ENCODE measurements around the gene TTYH3. TPM values are rescaled to one million over a fixed set of nuclear protein-coding genes. Genes with fewer than 3 reads are reported as not detected.
A peak's percentile ranks its signal among the peaks of the same experiment; 100 is the strongest.

The TTYH3 gene
- total RNA-seq, 1 experiment from 2014 or later = 20.9 TPM

DNA sequence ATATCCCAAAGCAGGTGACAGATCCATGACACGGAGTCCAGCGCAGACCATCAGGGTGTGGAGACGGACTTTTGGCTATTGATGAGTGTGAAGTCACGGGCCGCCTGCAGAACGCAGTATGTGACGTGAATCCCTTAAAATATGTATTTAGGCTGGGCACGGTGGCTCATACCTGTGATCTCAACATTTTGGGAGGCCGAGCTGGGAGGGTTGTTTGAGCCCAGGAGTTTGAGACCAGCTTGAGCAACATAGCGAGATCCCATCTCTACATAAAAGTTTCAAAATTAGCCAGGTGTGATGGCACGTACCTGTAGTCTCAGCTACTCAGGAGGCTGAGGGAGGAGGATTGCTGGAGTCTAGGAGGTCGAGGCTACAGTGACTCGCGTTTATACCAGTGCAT lies 54.3 kb downstream of the TTYH3 start:
- Mint-ChIP-seq H3K36me3 (ENCODE audit: insufficient read depth, unreplicated experiment) (no peaks in the 10 kb centered on the region), H3K27ac (ENCODE audit: low read depth, unreplicated experiment) (no peak overlapping the region), H3K4me1 (ENCODE audit: insufficient read depth, unreplicated experiment) (peaks cover 5% of the 10 kb centered on the region), H3K27me3 (ENCODE audit: insufficient read depth, unreplicated experiment) (peaks cover 32% of the 10 kb centered on the region), H3K9me3 (ENCODE audit: unreplicated experiment) (no peaks in the 10 kb centered on the region), H3K4me3 (ENCODE audit: unreplicated experiment) (no peak overlapping the region)
- ChIA-PET POLR2A (no interaction called here), CTCF (interaction anchor here (0.6 kb wide), 1 partner anchor 327 kb away, joined by 4 read pairs; no protein-coding TSS in a partner anchor)
- no peak for DNase-seq (ENCODE audit: unreplicated experiment)
- TF ChIP-seq, protein P1, sequence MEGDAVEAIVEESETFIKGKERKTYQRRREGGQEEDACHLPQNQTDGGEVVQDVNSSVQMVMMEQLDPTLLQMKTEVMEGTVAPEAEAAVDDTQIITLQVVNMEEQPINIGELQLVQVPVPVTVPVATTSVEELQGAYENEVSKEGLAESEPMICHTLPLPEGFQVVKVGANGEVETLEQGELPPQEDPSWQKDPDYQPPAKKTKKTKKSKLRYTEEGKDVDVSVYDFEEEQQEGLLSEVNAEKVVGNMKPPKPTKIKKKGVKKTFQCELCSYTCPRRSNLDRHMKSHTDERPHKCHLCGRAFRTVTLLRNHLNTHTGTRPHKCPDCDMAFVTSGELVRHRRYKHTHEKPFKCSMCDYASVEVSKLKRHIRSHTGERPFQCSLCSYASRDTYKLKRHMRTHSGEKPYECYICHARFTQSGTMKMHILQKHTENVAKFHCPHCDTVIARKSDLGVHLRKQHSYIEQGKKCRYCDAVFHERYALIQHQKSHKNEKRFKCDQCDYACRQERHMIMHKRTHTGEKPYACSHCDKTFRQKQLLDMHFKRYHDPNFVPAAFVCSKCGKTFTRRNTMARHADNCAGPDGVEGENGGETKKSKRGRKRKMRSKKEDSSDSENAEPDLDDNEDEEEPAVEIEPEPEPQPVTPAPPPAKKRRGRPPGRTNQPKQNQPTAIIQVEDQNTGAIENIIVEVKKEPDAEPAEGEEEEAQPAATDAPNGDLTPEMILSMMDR (IDR thresholded peaks at IDR 0.05; ENCODE audit: unreplicated experiment) = no peak
- intact Hi-C loops (cut with micrococcal nuclease) = no loop called here
- no TSS peak for BruUV-seq (replicated peaks)

DNA sequence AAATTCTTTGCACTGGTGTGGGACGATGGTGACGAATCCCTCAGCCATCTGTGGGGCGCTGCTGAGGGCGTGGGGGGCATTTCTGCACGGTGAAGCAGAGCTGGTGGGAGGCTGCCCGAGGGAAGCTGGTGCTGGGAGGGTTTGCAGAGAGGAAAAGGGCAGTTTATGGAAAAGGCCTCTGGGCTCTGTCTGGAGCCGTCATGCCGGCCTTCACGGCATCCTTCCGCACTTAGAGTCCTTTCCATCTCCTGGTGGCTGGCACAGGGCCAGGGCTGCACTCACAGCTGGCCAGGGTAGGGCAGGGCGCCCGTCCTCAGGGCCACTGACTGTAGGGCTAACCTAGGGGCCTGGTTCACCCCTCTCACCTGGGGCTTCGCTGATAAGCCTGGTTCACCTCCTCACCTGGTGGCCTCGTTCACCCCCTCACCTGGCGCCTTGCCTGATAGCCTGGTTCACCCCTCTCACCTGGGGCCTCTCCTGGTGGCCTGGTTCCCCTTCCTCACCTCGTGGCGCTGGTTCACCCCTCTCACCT lies 55.6 kb downstream of the TTYH3 start:
- Mint-ChIP-seq H3K4me1 (ENCODE audit: insufficient read depth, unreplicated experiment) (peaks cover 5% of the 10 kb centered on the region), H3K9me3 (ENCODE audit: unreplicated experiment) (no peaks in the 10 kb centered on the region), H3K4me3 (ENCODE audit: unreplicated experiment) (no peak overlapping the region), H3K27ac (ENCODE audit: low read depth, unreplicated experiment) (no peak overlapping the region), H3K27me3 (ENCODE audit: insufficient read depth, unreplicated experiment) (peaks cover 19% of the 10 kb centered on the region), H3K36me3 (ENCODE audit: insufficient read depth, unreplicated experiment) (no peaks in the 10 kb centered on the region)
- TF ChIP-seq, protein P1 (IDR thresholded peaks at IDR 0.05; ENCODE audit: unreplicated experiment) = no peak
- peak; percentile 24 for DNase-seq (ENCODE audit: unreplicated experiment)
- no TSS peak for BruUV-seq (replicated peaks)
- CTCF ChIA-PET = interaction anchor here (0.6 to 0.7 kb wide), 2 partner anchors 65 to 922 kb away, joined by 3 read pairs; no protein-coding TSS in a partner anchor
- POLR2A ChIA-PET = no interaction called here
- intact Hi-C loops (cut with micrococcal nuclease) = no loop called here

DNA sequence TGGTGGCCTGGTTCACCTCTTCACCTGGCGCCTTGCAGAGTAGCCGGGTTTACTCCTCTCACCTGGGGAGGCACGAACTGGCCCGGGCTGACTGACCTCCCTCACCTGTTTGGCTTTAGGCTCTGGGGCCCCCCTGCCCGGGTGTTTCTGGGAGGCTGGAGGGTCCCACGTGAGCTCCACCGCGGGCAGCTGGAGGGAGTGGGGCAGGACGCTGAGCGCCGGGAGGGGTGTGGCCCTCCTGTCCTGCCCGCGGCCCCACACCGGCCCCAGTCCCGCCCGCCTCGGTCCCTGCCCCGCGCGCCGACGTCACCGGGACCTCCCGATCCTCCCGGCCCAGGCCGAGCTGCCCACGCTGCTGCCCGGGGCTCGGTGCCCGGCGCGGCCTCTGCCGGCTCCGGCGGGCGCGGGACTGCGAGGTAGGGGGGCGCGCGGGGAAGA lies 56.1 kb downstream of the TTYH3 start, which contains the start of gene AMZ1:
TSS of gene AMZ1 (plus strand) at position 322 of the 438 bp plus-strand sequence. CDS start 12,250 bp downstream, outside the sequence.
- no TSS peak for BruUV-seq (replicated peaks)
- H3K27me3 Mint-ChIP-seq (ENCODE audit: insufficient read depth, unreplicated experiment) = peaks cover 14% of the 10 kb centered on the region
- peaks cover 5% of the 10 kb centered on the region for H3K4me1 Mint-ChIP-seq (ENCODE audit: insufficient read depth, unreplicated experiment)
- ChIA-PET POLR2A (no interaction called here), CTCF (interaction anchor here (0.7 kb wide), 1 partner anchor 921 kb away, joined by 3 read pairs; no protein-coding TSS in a partner anchor)
- no peaks in the 10 kb centered on the region for H3K9me3 Mint-ChIP-seq (ENCODE audit: unreplicated experiment)
- TF ChIP-seq, protein P1 (IDR thresholded peaks at IDR 0.05; ENCODE audit: unreplicated experiment) = no peak
- H3K4me3 Mint-ChIP-seq (ENCODE audit: unreplicated experiment) = no peak within 1 kb of the TSS
- no peak within 1 kb of the TSS for H3K27ac Mint-ChIP-seq (ENCODE audit: low read depth, unreplicated experiment)
- no peaks in the 10 kb centered on the region for H3K36me3 Mint-ChIP-seq (ENCODE audit: insufficient read depth, unreplicated experiment)
- DNase-seq (ENCODE audit: unreplicated experiment) = no peak
- intact Hi-C loops (cut with micrococcal nuclease) = no loop called here

DNA sequence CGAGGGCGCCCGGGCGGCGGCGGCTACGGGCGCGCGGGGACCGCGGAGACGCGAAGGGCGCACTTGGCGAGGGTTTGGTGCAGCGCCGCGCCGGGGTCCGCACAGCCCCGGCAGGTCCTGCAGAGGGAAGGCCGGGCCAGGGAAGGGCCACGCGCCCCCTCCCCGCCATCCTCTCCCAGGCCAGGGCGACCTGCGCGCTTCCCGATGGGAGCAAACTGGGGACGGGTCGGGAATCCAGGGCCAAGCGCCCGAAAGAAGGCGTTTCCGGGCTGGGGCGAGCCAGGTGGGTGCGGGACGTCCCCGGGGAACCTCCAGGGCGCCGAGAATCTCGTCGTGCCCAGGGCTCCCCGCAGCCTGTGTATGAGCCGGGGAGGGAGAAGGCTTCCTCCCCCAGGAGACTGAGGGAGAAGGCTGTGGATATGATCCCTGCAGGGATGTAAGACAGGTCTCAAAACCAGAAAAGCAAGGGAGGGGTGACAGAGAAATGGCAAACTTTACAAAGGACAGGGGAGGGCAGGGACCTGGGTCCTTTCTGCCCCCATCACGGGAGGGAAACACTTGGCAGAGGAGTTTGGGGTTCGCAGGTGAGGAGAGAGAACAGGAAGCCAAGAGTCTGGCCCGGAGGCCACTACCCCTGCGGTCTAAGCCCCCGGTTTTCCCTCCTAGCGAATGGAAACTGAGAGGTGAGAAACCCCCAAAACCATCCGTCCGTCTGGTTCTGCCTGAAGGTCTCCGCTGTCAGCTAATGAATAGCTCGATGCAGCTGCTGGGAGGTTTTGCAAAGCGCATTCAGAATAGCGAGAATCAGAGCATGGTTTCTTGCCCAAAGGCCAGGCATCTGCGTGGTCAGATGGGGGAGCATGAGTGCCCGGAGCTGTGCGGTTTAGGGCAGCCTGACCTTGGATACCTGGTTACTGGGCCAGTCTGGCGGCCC lies 56.9 kb downstream of the TTYH3 start:
- H3K27me3 Mint-ChIP-seq (ENCODE audit: insufficient read depth, unreplicated experiment) = peaks cover 11% of the 10 kb centered on the region
- H3K27ac Mint-ChIP-seq (ENCODE audit: low read depth, unreplicated experiment) = no peak overlapping the region
- TF ChIP-seq, protein P1 (IDR thresholded peaks at IDR 0.05; ENCODE audit: unreplicated experiment) = no peak
- CTCF ChIA-PET = interaction anchor here (1.1 kb wide), 1 partner anchor 22 kb away, joined by 3 read pairs; no protein-coding TSS in a partner anchor
- no peak overlapping the region for H3K4me3 Mint-ChIP-seq (ENCODE audit: unreplicated experiment)
- H3K9me3 Mint-ChIP-seq (ENCODE audit: unreplicated experiment) = no peaks in the 10 kb centered on the region
- POLR2A ChIA-PET = no interaction called here
- peaks cover 5% of the 10 kb centered on the region for H3K4me1 Mint-ChIP-seq (ENCODE audit: insufficient read depth, unreplicated experiment)
- no TSS peak for BruUV-seq (replicated peaks)
- no peaks in the 10 kb centered on the region for H3K36me3 Mint-ChIP-seq (ENCODE audit: insufficient read depth, unreplicated experiment)
- no peak for DNase-seq (ENCODE audit: unreplicated experiment)
- intact Hi-C loops (cut with micrococcal nuclease) = no loop called here

Measured in MCF 10A (cell line).